Measurements from ENCODE around the gene IGHMBP2.

IGHMBP2 gene

DNA sequence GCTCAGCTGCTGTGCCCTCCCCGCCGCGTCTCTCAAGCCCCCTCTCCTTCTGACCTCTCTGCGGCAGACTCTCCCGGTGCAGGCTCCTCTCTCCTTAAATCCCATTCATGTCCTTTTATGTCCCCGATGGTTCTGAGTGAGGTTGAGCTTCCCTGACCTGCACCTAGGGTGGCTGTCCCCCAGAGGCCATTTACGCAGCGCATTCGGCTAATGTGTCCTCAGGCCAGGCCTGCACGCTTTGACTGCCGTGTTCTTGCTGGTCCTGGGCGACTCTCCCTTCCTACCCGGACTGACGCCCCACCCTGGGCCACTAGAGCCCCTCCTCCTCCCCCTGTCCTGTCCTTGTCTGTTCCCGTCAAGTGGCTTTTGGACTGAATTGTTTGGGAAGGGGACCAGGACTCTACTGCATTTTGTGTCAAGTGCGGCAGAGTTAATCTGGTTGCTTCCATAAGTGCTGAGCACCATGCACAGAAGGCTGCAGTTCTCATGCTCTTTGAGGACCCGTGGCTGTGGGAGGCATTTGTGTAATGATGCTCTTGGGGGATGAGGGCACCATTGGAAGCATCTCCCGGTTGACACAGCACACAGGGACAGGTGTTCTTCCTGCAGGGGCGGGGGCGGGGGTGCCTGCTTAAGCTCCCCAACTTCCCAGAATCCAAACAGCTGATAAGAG lies 37.1 kb downstream of the IGHMBP2 start:
- no peak for DNase-seq

DNA sequence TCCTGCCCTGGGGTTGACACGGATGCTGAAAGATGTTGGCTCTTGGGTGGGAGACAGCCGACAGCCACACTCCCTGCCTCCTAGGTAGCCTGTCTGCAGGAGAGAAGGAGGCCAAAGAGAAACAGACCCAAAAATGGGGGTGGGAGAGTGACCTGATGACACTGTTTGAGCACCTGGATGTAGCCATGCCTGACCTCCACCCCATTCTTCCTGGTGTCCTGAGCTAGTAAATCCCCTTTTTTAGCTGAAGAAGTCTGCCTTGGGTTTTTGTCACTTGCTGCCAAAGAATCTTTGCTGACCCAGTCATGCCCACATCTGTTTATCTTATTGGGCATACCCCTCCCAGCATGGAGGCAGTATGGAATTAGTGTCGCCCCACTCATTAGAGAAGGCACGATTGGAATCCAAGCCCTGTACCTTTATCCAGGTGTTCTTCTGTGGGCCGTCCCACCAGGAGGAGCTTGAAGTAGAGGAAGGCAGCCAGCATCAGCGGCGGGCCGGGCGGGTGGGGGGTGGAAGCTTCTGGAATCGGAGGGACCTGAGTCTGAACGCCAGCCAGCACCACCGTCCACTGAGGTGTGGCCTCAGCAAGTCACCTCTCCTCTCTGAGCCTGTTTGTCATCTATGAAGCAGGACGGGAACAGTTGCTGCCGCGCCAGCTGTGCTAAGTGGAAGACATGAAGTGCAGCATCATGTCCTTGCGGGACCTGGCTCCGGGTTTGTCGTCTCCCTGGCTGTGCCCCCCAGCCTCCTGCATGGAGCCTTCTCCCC lies 37.8 kb downstream of the IGHMBP2 start:
- no peak for DNase-seq

DNA sequence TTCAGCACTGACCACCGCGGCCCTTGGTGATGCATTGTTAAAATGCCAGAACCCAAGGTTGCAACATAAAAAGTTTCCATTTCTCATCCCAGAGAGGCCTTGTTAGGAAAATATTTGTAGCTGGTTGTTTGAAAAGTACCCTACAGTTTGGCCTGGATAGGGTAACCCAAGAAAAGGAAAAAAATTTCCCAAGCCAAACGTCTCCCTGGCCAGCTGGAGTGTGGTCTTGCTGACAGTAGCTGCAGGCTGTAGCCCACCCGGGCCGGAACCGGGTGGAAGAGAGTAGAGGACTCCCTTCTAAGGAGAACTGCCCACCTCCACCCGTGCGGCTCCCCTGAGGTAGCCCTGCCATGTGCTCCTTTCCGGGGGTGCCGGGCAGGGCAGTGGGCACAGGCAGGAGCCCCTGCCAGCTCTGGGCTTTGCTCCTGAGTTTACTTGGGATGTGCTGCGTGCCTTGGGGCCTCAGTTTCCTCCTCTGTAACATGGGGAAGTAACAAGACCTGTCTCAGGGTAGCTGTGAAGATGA lies 38.5 kb downstream of the IGHMBP2 start:
- DNase-seq: no peak

DNA sequence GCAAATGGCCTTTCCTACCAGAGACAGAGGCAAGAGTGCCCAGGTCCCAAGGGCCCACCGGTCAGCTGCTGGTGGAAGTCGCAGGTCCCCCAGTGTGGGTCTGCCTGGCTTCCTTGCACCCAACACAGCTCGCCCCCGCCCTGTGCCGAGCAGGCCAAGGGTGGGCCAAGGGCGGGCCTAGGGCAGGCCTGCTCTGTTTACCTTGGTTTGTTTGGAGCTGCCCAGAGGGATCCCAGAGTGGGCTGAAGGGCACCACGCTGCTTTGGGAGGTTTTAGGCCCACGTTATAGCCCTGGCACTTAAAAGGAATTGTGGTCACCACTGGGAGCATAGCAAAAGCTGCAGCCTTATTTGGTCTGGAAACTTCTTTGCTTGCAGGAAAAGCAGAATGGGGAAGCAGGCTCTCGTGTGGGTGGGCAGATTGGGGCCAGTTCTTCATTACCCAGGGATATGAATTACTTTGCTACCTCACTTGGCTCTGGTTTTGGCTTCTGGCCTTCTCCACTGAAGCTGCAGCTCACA lies 39.1 kb downstream of the IGHMBP2 start:
- DNase-seq: no peak

DNA sequence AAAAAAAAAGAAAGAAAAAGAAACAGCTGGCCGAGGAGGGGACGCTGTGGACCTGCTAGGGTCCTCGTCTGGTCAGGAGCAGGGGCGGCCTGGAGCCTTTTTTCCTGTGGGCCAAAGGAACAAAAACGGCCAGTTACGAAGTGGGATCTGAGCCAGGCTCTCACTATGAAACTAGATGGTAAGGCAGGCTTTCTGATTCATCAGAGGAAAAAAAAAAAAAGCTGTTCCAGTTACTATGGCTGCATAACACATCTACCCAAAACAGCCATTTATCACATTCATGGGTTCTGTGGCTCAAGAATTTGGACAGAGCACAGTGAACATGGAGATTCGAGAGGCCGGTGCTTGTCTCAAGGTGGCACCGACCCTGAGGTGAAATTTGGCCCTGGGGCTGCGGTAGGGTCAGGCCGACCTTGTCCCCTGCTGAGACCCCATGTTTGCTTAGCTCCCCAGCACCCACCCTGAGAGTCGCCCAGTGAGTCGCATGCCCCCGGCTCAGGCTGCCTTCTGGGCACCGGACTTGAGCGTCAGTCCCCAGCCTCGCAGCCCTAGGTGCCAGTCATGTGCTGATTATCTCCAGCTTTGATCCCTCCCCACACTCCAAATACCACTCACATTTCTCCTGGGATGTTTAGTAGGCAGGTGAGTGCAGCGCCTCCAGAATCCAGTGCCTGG lies 42.9 kb downstream of the IGHMBP2 start:
- peak; percentile 63 for DNase-seq

DNA sequence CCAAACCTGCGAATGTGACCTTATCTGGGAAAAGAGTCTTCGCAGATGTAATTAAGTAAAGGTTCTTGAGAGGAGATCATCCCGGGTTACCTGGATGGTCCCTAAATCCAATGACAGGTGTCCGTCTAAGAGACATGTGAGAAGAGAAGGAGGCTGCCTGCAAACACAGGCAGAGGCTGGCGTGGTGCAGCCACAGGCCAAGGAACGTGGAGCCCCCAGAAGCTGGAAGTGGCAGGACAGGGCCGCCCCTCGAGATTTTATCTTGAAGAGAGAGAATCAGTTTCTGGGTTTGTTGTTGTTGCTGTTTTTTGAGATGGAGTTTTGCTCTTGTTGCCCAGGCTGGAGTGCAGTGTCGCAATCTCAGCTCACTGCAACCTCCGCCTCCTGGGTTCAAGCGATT lies 43.5 kb downstream of the IGHMBP2 start:
- DNase-seq: no peak

DNA sequence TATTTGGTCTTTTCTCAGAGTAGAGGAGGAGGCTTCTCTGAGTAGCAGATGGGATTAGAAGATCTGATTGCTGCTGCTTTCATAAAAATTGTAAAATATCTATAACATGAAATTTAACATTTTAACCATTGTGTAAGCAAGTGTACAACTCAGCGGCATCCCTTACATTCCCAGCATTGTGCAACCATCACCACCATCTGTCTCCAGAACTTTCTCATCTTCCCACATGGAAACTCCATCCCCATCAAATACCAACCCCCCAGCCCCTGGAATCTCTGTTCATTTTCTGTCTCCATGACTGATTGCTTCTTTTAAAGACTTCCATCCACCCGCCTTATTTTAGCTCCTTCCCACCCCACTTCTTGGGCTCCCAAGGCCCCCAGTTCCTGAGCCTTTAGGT lies 44.8 kb downstream of the IGHMBP2 start:
- no peak for DNase-seq

DNA sequence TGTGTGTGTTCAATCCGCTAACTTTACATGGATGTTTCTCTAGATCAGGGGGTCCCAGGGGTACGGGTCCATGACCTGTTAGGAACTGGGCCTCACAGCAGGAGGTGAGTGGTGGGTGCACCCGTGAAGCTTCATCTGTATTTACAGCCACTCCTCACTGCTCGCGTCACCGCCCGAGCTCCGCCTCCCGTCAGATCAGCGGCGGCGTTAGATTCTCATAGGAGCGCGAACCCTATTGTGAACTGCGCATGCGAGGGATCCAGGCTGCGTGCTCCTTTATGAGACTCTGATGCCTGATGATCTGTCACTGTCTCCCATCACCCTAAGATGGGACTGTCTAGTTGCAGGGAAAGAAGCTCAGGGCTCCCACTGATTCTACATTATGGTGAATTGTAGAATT lies 45.2 kb downstream of the IGHMBP2 start:
- no peak for DNase-seq

DNA sequence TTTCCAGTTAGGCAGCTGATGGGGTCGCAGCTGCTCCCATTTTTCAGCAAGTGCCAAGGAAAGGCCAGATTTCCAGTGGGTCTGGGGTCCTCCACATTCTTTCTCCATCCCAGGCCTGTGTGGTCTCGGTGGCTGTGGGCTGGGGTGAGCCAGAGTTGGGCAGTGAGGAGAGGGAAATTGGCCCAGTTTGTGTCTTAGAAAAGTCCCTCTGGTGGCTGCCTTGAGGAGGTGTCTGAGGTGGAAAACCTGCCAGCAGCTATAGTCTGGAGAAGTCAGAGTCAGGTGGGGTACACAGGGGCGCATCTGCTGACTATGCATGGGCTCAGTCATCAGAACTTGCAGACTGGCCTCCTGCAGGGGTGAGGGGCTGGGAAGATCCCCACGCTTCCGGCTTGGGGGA lies 46.6 kb downstream of the IGHMBP2 start:
- peak; percentile 27 for DNase-seq

DNA sequence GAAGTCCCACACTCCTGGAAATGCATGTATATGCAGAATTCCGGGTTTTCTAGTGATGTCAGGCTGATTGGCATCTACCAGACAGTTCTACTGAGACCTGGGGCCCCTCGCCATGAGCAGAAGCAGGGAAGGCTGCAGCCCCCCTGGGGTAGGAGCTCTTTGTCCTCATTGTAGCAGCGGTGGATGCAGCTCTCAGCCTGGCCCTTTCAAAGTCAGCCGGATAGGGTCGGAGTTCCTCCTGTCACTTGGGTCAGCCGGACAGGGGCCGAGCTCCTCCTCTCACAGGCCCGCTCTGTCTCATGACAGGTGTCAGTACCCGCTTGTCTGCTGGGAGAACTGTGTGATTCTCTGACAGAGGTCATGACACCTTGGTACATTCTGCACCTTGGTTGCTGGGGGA lies 47.1 kb downstream of the IGHMBP2 start:
- DNase-seq: no peak

DNA sequence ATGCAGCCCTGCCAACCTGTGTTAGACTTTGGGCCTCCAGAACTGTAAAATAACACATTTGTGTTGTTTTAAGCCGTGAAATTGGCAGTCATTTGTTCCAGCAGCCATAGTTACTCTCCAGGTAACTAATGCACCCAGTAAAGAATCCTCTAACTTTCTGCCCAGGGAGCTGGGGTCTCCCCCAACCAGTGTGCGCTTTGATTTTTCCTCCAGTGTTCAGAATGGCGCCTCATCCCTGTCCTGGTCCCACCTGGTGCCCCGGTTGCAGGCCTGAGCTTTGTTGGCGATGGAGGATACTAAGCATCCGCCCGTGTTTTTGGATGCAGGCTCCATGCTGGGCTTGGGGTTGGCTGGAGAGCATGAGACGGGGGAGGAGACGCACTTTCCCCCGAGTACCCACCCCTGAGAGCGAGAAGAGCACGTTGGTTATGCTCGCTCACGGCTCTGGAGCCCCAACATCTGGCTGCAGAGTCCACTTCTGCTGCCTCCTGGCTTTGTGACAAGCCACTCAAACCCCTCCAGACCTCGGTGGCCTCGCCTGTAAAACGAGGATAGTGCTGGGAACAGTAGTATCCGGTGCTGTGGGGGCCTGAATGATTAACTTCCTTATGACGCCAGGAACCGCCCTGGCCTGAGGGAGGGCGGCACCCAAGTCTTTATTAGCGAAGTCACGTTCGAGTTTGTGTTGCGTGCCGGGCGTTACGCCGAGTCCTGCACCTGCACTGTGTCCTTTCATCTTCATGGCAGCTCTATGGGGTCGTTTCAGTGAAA lies 51.3 kb downstream of the IGHMBP2 start:
- DNase-seq: peak; percentile 65

DNA sequence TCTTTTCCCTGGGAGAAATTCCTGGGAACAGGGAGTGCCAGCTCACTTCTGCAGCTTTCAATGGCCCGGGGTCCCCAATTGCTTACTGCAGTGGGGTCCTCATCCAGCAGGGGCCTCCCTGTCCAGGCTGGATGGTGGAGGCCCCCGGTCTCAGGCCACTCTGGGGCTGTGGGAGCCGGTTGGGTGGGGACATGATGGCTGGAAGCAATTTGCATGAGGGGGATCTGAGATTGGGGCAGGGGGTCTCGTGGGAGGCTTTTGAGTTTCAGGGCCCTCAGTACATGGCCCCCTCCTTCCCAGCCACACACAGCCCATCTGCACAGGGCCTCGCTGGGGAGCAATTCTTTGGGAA lies 51.9 kb downstream of the IGHMBP2 start:
- no peak for DNase-seq

DNA sequence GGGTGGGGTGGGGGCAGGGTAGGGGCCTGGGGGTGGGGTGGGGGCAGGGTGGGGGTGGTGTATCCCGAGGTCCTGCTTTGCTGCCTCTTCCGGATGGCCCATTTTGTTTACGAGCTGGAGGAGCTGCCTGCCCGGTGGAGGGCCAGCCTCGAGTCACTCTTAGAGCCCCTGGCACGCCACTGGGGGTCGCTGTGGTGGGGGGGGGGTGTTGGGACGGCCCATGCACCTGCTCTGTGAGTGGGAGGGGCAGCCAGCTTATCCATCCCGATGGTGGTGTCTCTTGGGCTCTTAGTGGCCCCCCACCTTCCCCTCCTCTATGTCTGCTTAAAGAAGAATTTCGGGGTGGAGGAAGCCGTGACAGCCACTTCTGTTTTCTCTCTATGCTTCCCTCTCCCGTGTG lies 52.5 kb downstream of the IGHMBP2 start:
- no peak for DNase-seq

DNA sequence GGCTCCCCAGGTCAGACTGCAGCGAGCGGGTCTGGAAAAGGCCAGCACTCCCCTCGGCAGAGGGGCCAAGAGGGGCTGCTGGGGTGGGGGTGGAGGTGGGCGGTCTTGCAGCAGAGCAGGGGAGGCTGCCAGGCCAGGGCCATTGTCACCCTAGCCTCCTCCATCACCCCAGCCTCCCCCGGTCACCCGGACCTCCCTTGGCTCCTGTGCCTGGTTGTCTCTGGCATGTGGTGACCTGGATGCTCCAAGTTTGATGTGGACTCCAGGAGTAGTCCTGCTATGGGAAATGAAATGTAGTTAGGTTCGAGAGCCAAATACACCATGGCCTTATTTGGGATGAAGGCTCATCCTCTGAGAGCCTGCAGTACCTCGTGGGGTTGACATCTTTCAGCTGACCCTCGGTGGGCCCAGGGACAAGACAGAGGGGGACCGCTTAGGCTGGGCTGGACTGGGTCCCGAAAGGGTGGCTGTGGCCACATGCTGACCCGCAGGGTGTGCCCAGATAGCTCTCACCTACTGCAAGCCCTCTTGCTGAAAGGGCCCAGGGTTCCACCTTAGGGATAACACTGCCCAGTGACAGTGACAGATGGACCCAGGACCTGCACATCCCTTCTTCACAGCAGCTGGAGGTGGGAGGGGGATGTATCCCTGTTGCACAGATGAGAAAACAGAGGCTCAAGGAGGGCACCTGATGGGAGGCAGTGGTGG lies 53.0 kb downstream of the IGHMBP2 start:
- DNase-seq: no peak

DNA sequence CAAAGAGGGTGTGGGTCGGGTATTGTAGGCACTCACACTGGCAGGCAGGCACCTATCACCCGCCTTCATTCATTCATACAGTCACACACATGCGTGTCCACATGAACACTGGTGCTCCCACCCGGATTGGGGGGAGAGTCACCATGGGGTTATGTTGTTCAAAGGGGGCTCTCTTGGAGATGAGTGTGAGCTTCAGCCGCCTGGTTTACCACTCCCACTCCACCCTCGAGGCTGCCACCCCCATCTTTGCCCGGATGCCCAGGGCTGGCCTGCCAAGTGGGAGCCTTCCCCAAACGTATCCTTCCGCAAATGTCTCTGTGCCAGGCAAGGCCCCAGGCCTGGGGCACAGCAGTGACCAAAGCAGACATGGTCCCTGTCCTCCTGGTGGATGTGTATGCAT lies 54.5 kb downstream of the IGHMBP2 start:
- no peak for DNase-seq

DNA sequence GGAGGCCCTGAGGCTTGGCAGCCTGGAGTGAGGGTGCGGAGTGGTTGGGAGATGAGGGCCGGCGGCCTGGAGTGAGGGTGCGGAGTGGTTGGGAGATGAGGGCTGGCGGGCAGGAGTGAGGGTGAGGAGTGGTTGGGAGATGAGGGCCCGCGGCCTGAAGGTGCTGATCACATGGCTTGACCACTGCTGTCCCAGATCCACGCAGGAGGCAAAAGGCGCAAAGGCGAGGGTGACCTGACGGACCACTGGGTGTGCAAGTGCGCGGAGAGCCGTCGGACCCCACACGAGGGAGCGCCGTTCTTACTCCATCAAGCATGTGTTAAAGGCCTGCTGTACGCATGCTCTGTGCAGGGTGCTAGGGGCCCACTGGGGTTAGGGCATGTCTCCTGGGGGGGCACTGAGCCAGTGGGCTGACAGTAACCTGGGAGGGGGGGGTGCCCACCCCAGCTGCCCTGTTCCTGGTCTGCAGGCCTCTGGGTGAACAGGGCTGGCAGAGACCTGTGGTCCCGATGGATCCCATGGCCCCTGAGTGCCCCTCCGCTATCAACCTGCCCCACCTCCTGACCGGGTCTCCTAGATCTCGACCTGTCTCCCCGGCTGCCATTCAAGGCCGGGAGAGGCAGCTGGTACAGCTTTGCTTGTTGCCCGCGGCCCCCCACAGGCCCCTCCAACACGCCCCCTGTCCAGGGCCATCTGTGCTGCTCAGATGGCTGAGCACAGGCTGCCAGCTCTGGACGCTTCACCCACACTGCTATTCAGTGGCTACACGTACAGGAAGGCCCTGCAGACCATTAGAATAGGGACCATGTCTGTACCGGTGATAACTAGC lies 56.0 kb downstream of the IGHMBP2 start:
- DNase-seq: no peak

DNA sequence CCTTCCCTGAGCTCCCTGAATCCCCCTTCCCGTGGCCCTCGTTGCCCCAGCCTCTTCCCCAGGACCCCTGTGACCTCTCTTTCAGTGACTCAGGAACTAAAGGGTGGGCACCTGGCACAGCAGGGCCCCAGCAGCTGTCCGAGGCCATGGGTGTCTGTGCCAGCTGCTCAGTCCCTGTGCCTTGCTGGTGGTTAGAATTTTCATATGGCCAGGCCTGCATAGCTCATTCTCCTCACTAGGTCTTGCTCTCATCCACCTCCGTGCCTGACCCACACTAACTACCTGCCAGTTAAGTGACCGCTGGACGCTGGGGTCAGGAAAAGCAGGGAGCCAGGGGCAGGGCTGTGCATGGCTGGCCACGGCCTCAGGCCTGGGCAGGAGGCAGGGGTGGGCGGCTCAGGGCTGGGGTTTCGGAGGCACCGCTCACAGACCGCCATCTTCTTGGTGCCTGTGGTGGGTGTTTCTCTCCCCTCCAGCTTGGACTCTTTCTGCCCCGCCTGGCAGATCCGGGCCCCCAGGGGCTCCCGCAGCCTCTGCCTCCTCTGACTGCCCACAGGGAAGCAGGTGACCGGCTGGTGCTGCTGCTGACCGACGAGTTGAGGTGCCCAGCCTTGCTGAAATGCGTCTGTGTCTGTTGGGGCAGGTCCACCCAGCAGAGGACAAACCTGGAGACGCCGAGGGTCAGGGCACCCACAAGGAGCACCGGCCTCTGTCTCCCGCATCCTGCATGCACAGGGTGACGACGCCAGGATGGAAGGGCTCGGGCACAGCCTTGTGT lies 56.8 kb downstream of the IGHMBP2 start:
- no peak for DNase-seq

DNA sequence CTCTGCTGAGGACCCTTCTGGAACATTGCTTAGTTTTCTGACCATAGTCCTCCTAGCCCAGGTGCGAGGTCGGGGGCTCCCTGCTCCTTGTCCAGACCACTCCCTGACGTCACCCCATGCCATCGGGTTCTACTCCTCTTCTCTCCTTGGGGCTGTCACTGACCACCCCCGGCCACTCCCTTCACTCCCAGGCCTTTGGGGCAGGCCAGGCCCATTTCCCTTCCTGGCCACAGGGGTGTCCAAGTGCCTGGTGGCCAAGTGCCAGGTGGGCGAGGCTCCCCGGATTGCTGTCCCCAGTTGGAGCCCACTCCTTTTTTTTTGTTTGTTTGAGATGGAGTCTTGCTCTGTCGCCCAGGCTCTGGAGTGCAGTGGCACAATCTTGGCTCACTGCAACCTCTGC lies 57.6 kb downstream of the IGHMBP2 start:
- no peak for DNase-seq

DNA sequence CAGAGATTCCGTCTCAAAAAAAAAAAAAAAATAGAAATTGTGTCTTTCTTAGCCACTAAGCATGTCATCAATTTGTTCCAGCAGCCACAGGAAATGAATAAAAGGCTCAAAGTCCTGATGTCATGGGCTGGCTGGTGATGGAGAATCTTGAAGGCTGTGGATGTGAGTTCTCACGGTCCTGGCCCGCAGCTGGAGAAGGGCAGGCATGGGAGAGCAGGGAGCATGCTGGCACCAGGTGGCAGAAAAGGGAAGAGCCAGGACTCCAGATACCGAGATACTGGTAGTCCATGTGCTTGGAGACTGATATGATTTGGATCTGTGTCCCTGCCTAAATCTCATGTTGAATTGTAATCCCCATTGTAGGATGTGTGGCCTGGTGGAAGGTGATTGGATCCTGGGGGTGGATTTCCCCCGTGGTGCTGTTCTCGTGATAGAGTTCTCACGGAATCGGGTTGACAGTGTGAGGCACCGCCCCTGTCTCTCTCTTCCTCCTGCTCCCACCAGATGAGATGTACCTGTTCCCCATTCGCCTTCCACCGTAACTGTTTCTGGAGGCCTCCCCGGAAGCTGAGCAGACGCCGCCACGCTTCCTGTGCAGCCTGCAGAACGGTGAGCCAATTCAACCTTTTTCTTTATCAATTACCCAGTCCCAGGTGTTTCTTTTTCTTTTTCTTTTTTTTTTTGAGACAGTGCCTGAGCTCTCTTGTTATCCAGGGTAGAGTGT lies 59.0 kb downstream of the IGHMBP2 start:
- DNase-seq: no peak

DNA sequence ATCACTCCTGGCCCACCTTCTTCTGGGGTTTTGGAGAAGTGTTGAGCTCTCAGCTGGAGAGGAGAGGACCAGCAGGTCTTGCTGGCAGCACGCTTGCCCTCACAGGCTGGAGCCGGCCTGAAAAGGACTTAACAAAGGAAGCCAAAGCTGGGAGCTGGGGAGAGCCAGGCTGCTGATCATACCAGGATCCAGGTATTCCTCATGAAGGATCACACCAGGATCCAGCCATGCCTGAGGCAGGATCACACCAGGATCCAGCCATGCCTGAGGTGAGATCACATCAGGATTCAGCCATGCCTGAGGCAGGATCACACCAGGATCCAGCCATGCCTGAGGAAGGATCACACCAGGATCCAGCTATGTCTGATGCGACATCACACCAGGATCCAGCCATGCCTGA lies 60.1 kb downstream of the IGHMBP2 start:
- DNase-seq: no peak

Data from EL (cell line).